Activated CD8-positive, alpha-beta memory T cell treated with anti-CD3 and anti-CD28 coated beads, Interleukin-2, amount 10 ng/mL, durations not matched to agents 7 days and 5 days (primary cell): ENCODE results near the gene SLC26A1. TPM values are rescaled to one million over a fixed set of nuclear protein-coding genes. Genes with fewer than 3 reads are reported as not detected.
"Not testable (repeated sequence)": the region's sequence is repeated elsewhere in the genome, so short reads cannot be mapped to it uniquely, and the experiment has no call there.

ENCODE experiments used
- ATAC-seq: fragments of 150-1000 bp; cut with Tn5 transposase; one replicate; pipeline ENCODE4 v1.10.0; 2021; ENCODE audit warnings: moderate library complexity
- CTCF ChIA-PET: fragments of 350-600 bp; sonication (Branson Sonifier 250); formaldehyde crosslinking; loops from one replicate; lab custom pipeline; 2021; ENCODE audit warnings: antibody characterized with exemption; lab: Charles Lee
- DNase-seq: peaks from one replicate; pipeline ENCODE4 v3.0.0-alpha.2; 2020
- H3K27ac Mint-ChIP-seq: one replicate; pipeline ENCODE4 v1.8.0; 2021; ENCODE audit warnings: mild to moderate bottlenecking, mixed read lengths
- H3K27me3 Mint-ChIP-seq: one replicate; pipeline ENCODE4 v1.8.0; 2021; ENCODE audit warnings: mixed read lengths
- H3K36me3 Mint-ChIP-seq: one replicate; pipeline ENCODE4 v1.8.0; 2021; ENCODE audit warnings: mild to moderate bottlenecking, mixed read lengths
- H3K4me1 Mint-ChIP-seq: one replicate; pipeline ENCODE4 v1.8.0; 2021; ENCODE audit warnings: mixed read lengths
- H3K4me3 Mint-ChIP-seq: one replicate; pipeline ENCODE4 v1.8.0; 2021; ENCODE audit warnings: mild to moderate bottlenecking, moderate library complexity, mixed read lengths
- H3K9me3 Mint-ChIP-seq: one replicate; pipeline ENCODE4 v1.8.0; 2022; ENCODE audit warnings: low read depth, mixed read lengths
- total RNA-seq, 2 experiments: library from RNA; stranded (reverse); gene quantifications; one replicate each; pipeline ENCODE4 v1.2.3, GENCODE V29; 2021

Gene SLC26A1
- total RNA-seq, 2 experiments from 2014 or later: not detected

- CTCF ChIA-PET: no interaction called here
- H3K27ac Mint-ChIP-seq: no peak overlapping the region
- H3K9me3 Mint-ChIP-seq: no peaks in the 10 kb centered on the region
- ATAC-seq (no peak), DNase-seq (no peak)
- no peak overlapping the region for H3K4me3 Mint-ChIP-seq
- H3K4me1 Mint-ChIP-seq: no peaks in the 10 kb centered on the region
- no peaks in the 10 kb centered on the region for H3K36me3 Mint-ChIP-seq
- H3K27me3 Mint-ChIP-seq: no peaks in the 10 kb centered on the region
These were observed 46.4 kb downstream of the SLC26A1 start for GRCh38 chr4:946517-947471.

- CTCF ChIA-PET: no interaction called here
- Mint-ChIP-seq H3K4me3 (no peak overlapping the region), H3K36me3 (no peaks in the 10 kb centered on the region), H3K4me1 (no peaks in the 10 kb centered on the region), H3K27me3 (no peaks in the 10 kb centered on the region), H3K9me3 (no peaks in the 10 kb centered on the region), H3K27ac (no peak overlapping the region)
- ATAC-seq (no peak), DNase-seq (no peak)
These were observed 47.1 kb downstream of the SLC26A1 start for GRCh38 chr4:946103-946450.

GRCh38 chr4:945274-946102 is 47.7 kb downstream of the SLC26A1 start:
- ATAC-seq (no peak), DNase-seq (no peak)
- CTCF ChIA-PET: interaction anchor here (1.6 kb wide), 1 partner anchor 15 kb away, joined by 4 read pairs; no protein-coding TSS in a partner anchor
- Mint-ChIP-seq H3K4me1 (no peaks in the 10 kb centered on the region), H3K27me3 (no peaks in the 10 kb centered on the region), H3K36me3 (no peaks in the 10 kb centered on the region), H3K4me3 (no peak overlapping the region), H3K9me3 (no peaks in the 10 kb centered on the region), H3K27ac (no peak overlapping the region)

- not testable (repeated sequence) for H3K36me3 Mint-ChIP-seq, H3K27ac Mint-ChIP-seq, H3K4me1 Mint-ChIP-seq, H3K4me3 Mint-ChIP-seq, H3K27me3 Mint-ChIP-seq, DNase-seq, ATAC-seq, H3K9me3 Mint-ChIP-seq
- CTCF ChIA-PET: interaction anchor here (2.2 kb wide), 1 partner anchor 256 kb away, joined by 5 read pairs; no protein-coding TSS in a partner anchor
These were observed 53.7 kb downstream of the SLC26A1 start for GRCh38 chr4:939508-939907.

Other genes with a start within 250 kb of the SLC26A1 start
- 1 to 10 TPM in 1 of 2 experiments, under 1 TPM in 1; 0.14 to 1.3 TPM for gene CPLX1, start 167.3 kb downstream of the SLC26A1 start, total RNA-seq
- 100 to 1,000 TPM; 152 to 176 TPM for gene GAK, start 61.1 kb downstream of the SLC26A1 start, total RNA-seq
- 10 to 100 TPM; 23.4 to 37.2 TPM for gene TMEM175, start 60.9 kb downstream of the SLC26A1 start, total RNA-seq
- gene DGKQ, start 19.8 kb downstream of the SLC26A1 start, total RNA-seq: 10 to 100 TPM; 22.9 to 27.6 TPM
- gene IDUA, start 6.4 kb downstream of the SLC26A1 start, total RNA-seq: 10 to 100 TPM; 27.1 to 28.1 TPM
- gene FGFRL1, start 18.2 kb upstream of the SLC26A1 start, total RNA-seq: 1 to 10 TPM; 8.4 to 9.3 TPM
- 1 to 10 TPM; 1.2 to 3.2 TPM for gene RNF212, start 120.2 kb upstream of the SLC26A1 start, total RNA-seq
- 10 to 100 TPM; 11.7 to 28.0 TPM for gene SPON2, start 179.2 kb upstream of the SLC26A1 start, total RNA-seq